SK-N-SH treated with all-trans-retinoic acid at 6 μM for 48 hours (cell line): ENCODE results near the gene HRH3.

ENCODE experiments used
- ATAC-seq: fragments of 200-7000 bp; cut with Tn5 transposase; 3 replicates; pipeline ENCODE4 v1.9.1; 2020; ENCODE audit warnings: mild to moderate bottlenecking, moderate library complexity
- ARNTL ChIP-seq: fragments of 450-650 bp; formaldehyde crosslinking; IDR thresholded peaks from 2 replicates; pipeline ENCODE4 v1.5.0; 2020; ENCODE audit warnings: low read depth, mild to moderate bottlenecking, moderate library complexity, borderline replicate concordance
- BACH2 ChIP-seq: fragments of 250-450 bp; sonication (Bioruptor Pico); IDR thresholded peaks from 2 replicates; pipeline ENCODE4 v1.9.0; 2021; ENCODE audit warnings: mild to moderate bottlenecking, borderline replicate concordance
- CREB5 ChIP-seq: fragments of 250-450 bp; sonication (Bioruptor Pico); IDR thresholded peaks from 2 replicates; pipeline ENCODE4 v1.5.1; 2020; ENCODE audit warnings: low read depth, mild to moderate bottlenecking, moderate library complexity
- CSDC2 ChIP-seq: fragments of 250-450 bp; sonication (Bioruptor Pico); IDR thresholded peaks from 2 replicates; pipeline ENCODE4 v1.5.0; 2020; ENCODE audit warnings: mild to moderate bottlenecking, moderate library complexity
- ESRRG ChIP-seq: fragments of 250-450 bp; sonication (Bioruptor Pico); IDR thresholded peaks from 2 replicates; pipeline ENCODE4 v1.6.1; 2021; ENCODE audit warnings: mild to moderate bottlenecking
- GLIS3 ChIP-seq: fragments of 250-450 bp; sonication (Bioruptor Pico); IDR thresholded peaks from 2 replicates; pipeline ENCODE4 v1.5.0; 2020; ENCODE audit warnings: mild to moderate bottlenecking, moderate library complexity
- ISL1 ChIP-seq: fragments of 250-450 bp; sonication (Bioruptor Pico); IDR thresholded peaks from 2 replicates; pipeline ENCODE4 v2.1.2; 2022; ENCODE audit warnings: mild to moderate bottlenecking, moderate library complexity
- OSR1 ChIP-seq: fragments of 250-450 bp; sonication (Bioruptor Pico); IDR thresholded peaks from 2 replicates; pipeline ENCODE4 v1.8.0; 2022; ENCODE audit warnings: moderate library complexity, mild to moderate bottlenecking, inconsistent platforms
- PPARA ChIP-seq: fragments of 250-450 bp; sonication (Bioruptor Pico); IDR thresholded peaks from 2 replicates; pipeline ENCODE4 v1.5.0; 2020; ENCODE audit warnings: mild to moderate bottlenecking, borderline replicate concordance
- RARB ChIP-seq: fragments of 250-450 bp; sonication (Bioruptor Pico); IDR thresholded peaks from 2 replicates; pipeline ENCODE4 v1.8.0; 2021; ENCODE audit warnings: mild to moderate bottlenecking, moderate library complexity
- SNAI2 ChIP-seq: fragments of 250-450 bp; sonication (Bioruptor Pico); IDR thresholded peaks from 2 replicates; pipeline ENCODE4 v1.5.0; 2020; ENCODE audit warnings: mild to moderate bottlenecking, moderate library complexity
- TCF4 ChIP-seq: fragments of 250-450 bp; sonication (Bioruptor Pico); IDR thresholded peaks from 2 replicates; pipeline ENCODE4 v1.8.0; 2021; ENCODE audit warnings: mild to moderate bottlenecking, moderate library complexity, borderline replicate concordance
- TOX ChIP-seq: fragments of 250-450 bp; sonication (Bioruptor Pico); IDR thresholded peaks from 2 replicates; pipeline ENCODE4 v1.8.0; 2021; ENCODE audit warnings: mild to moderate bottlenecking, moderate library complexity, borderline replicate concordance
- TSHZ2 ChIP-seq: fragments of 250-450 bp; sonication (Bioruptor Pico); IDR thresholded peaks from 2 replicates; pipeline ENCODE4 v1.5.0; 2020; ENCODE audit warnings: mild to moderate bottlenecking, moderate library complexity
- ZC3H10 ChIP-seq: fragments of 250-450 bp; sonication (Bioruptor Pico); IDR thresholded peaks from 2 replicates; pipeline ENCODE4 v1.5.1; 2021; ENCODE audit warnings: mild to moderate bottlenecking, moderate library complexity
- ZFP3 ChIP-seq: fragments of 250-450 bp; sonication (Bioruptor Pico); IDR thresholded peaks from 2 replicates; pipeline ENCODE4 v1.5.0; 2020; ENCODE audit warnings: mild to moderate bottlenecking, moderate library complexity
- ZFP30 ChIP-seq: fragments of 450-650 bp; formaldehyde crosslinking; IDR thresholded peaks from 2 replicates; pipeline ENCODE4 v1.5.0; 2022; ENCODE audit warnings: mild to moderate bottlenecking, moderate library complexity
- ZNF565 ChIP-seq: fragments of 450-650 bp; formaldehyde crosslinking; conservative IDR thresholded peaks from 2 replicates; pipeline ENCODE4 v1.5.0; 2020; ENCODE audit warnings: low read depth, mild to moderate bottlenecking, moderate library complexity
- ZNF70 ChIP-seq: fragments of 450-650 bp; formaldehyde crosslinking; IDR thresholded peaks from 2 replicates; pipeline ENCODE4 v1.5.0; 2020; ENCODE audit warnings: mild to moderate bottlenecking, moderate library complexity
- ZNF8 ChIP-seq: fragments of 450-650 bp; formaldehyde crosslinking; IDR thresholded peaks from 2 replicates; pipeline ENCODE4 v1.5.0; 2020; ENCODE audit warnings: mild to moderate bottlenecking, moderate library complexity
- TF ChIP-seq, protein P1 (sequence below): fragments of 250-450 bp; sonication (Bioruptor Pico); IDR thresholded peaks from 2 replicates; pipeline ENCODE4 v1.5.1; 2021; ENCODE audit warnings: mild to moderate bottlenecking, moderate library complexity
- TF ChIP-seq, protein P2 (sequence below): fragments of 250-450 bp; sonication (Bioruptor Pico); IDR thresholded peaks from 2 replicates; pipeline ENCODE4 v1.8.0; 2020; ENCODE audit warnings: mild to moderate bottlenecking, moderate library complexity, borderline replicate concordance

HRH3 gene

DNA sequence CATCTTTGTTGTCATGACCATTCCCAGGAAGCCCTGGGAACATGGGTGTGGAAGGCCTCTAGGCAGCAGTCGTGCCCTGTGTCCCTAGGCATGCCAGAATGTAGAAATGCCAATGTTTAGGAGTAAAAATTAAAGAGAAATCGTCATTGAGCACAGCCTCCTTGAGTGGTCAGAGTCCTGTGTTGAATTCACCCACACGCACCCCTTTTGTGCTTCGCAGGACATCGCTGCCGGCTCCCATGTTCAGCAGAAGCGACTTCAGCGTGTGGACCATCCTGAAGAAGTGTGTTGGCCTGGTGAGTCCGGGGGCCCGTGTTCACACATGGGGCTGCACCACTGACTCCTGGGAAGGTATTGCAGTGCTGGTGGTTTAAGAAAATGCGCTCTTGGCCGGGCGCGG, 43.3 kb upstream of the HRH3 start:
- no peak for TF ChIP-seq OSR1 (CRISPR knock-in tag)
- TF ChIP-seq, protein P1, sequence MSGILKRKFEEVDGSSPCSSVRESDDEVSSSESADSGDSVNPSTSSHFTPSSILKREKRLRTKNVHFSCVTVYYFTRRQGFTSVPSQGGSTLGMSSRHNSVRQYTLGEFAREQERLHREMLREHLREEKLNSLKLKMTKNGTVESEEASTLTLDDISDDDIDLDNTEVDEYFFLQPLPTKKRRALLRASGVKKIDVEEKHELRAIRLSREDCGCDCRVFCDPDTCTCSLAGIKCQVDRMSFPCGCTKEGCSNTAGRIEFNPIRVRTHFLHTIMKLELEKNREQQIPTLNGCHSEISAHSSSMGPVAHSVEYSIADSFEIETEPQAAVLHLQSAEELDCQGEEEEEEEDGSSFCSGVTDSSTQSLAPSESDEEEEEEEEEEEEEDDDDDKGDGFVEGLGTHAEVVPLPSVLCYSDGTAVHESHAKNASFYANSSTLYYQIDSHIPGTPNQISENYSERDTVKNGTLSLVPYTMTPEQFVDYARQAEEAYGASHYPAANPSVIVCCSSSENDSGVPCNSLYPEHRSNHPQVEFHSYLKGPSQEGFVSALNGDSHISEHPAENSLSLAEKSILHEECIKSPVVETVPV (CRISPR knock-in tag) = no peak
- TF ChIP-seq BACH2 (CRISPR knock-in tag) = no peak
- no peak for TF ChIP-seq SNAI2 (CRISPR knock-in tag)
- no peak for TF ChIP-seq ZNF70 (CRISPR knock-in tag)
- TF ChIP-seq TCF4 (CRISPR knock-in tag) = no peak
- no peak for TF ChIP-seq PPARA (CRISPR knock-in tag)
- TF ChIP-seq ZFP3 (CRISPR knock-in tag) = no peak
- no peak for TF ChIP-seq ISL1
- no peak for TF ChIP-seq ZNF565
- no peak for TF ChIP-seq CSDC2 (CRISPR knock-in tag)
- no peak for TF ChIP-seq RARB (CRISPR knock-in tag)
- no peak for TF ChIP-seq ZC3H10 (CRISPR knock-in tag)
- TF ChIP-seq, protein P2, sequence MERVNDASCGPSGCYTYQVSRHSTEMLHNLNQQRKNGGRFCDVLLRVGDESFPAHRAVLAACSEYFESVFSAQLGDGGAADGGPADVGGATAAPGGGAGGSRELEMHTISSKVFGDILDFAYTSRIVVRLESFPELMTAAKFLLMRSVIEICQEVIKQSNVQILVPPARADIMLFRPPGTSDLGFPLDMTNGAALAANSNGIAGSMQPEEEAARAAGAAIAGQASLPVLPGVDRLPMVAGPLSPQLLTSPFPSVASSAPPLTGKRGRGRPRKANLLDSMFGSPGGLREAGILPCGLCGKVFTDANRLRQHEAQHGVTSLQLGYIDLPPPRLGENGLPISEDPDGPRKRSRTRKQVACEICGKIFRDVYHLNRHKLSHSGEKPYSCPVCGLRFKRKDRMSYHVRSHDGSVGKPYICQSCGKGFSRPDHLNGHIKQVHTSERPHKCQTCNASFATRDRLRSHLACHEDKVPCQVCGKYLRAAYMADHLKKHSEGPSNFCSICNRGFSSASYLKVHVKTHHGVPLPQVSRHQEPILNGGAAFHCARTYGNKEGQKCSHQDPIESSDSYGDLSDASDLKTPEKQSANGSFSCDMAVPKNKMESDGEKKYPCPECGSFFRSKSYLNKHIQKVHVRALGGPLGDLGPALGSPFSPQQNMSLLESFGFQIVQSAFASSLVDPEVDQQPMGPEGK (CRISPR knock-in tag) = no peak
- no peak for TF ChIP-seq ARNTL
- TF ChIP-seq TSHZ2 (CRISPR knock-in tag) = no peak
- TF ChIP-seq TOX = no peak

GRCh38 chr20:62262064-62262463, 42.0 kb upstream of the HRH3 start:
- TF ChIP-seq ISL1 (no peak), ZNF565 (no peak)

More for the DNA sequence above, 43.3 kb upstream of the HRH3 start:
- ATAC-seq = no peak

GRCh38 chr20:62259294-62259565, 39.2 kb upstream of the HRH3 start:
- ATAC-seq = no peak
- TF ChIP-seq CREB5 = no peak
- no peak for TF ChIP-seq BACH2 (CRISPR knock-in tag)
- no peak for TF ChIP-seq PPARA (CRISPR knock-in tag)
- no peak for TF ChIP-seq ZC3H10 (CRISPR knock-in tag)
- TF ChIP-seq ZFP30 = no peak
- no peak for TF ChIP-seq TCF4 (CRISPR knock-in tag)
- TF ChIP-seq OSR1 (CRISPR knock-in tag) = no peak
- TF ChIP-seq, protein P2 (CRISPR knock-in tag) = no peak
- TF ChIP-seq GLIS3 = no peak
- TF ChIP-seq, protein P1 (CRISPR knock-in tag) = no peak
- TF ChIP-seq ZNF8 (CRISPR knock-in tag) = no peak
- no peak for TF ChIP-seq ZNF70 (CRISPR knock-in tag)
- TF ChIP-seq ESRRG (CRISPR knock-in tag) = no peak
- TF ChIP-seq ISL1 = no peak
- TF ChIP-seq TOX = no peak
- no peak for TF ChIP-seq ZFP3 (CRISPR knock-in tag)
- no peak for TF ChIP-seq TSHZ2 (CRISPR knock-in tag)

More at GRCh38 chr20:62262064-62262463, 42.0 kb upstream of the HRH3 start:
- no peak for ATAC-seq
